Adipocyte (in vitro differentiated cells): ENCODE results near the gene IPPK.

Experiments
- DNase-seq: peaks from one replicate; pipeline ENCODE4 v3.0.0-alpha.2; 2015; ENCODE audit warnings: low read depth
- H3K27me3 ChIP-seq: replicated peaks from 2 replicates; pipeline ENCODE4 v1.7.0; 2013; ENCODE audit warnings: mild to moderate bottlenecking, low read length, moderate library complexity; ENCODE audit not compliant: control insufficient read depth, insufficient read depth
- H3K36me3 ChIP-seq: 2 replicates; pipeline ENCODE4 v1.7.0; 2013; ENCODE audit warnings: low read length, mild to moderate bottlenecking, moderate library complexity; ENCODE audit not compliant: control insufficient read depth, insufficient read depth, severe bottlenecking
- H3K4me1 ChIP-seq: 2 replicates; pipeline ENCODE4 v1.7.0; 2013; ENCODE audit warnings: mild to moderate bottlenecking, low read length, moderate library complexity; ENCODE audit not compliant: control insufficient read depth, insufficient read depth
- H3K4me3 ChIP-seq: 2 replicates; pipeline ENCODE4 v1.7.0; 2013; ENCODE audit warnings: mild to moderate bottlenecking, low read length, moderate library complexity
- H3K9ac ChIP-seq: 2 replicates; pipeline ENCODE4 v1.7.0; 2013; ENCODE audit warnings: mild to moderate bottlenecking, low read length, moderate library complexity
- H3K9me3 ChIP-seq: 2 replicates; pipeline ENCODE4 v1.7.0; 2013; ENCODE audit warnings: mild to moderate bottlenecking, low read length, moderate library complexity; ENCODE audit not compliant: control insufficient read depth

The IPPK gene

GRCh38 chr9:92712767-92713166 is 42.8 kb upstream of the IPPK start:
- Histone ChIP-seq H3K36me3 (peaks cover 73% of the 10 kb centered on the region), H3K4me3 (no peak overlapping the region), H3K9me3 (no peaks in the 10 kb centered on the region), H3K27me3 (no peaks in the 10 kb centered on the region), H3K4me1 (peaks cover 13% of the 10 kb centered on the region), H3K9ac (no peak overlapping the region)
- DNase-seq = no peak

- Histone ChIP-seq H3K4me1 (peaks cover 13% of the 10 kb centered on the region), H3K9me3 (no peaks in the 10 kb centered on the region), H3K9ac (no peak overlapping the region), H3K27me3 (no peaks in the 10 kb centered on the region), H3K4me3 (no peak overlapping the region), H3K36me3 (peaks cover 64% of the 10 kb centered on the region)
- DNase-seq = no peak
Observed at GRCh38 chr9:92711844-92712243, 41.9 kb upstream of the IPPK start.

GRCh38 chr9:92711146-92711545 is 41.2 kb upstream of the IPPK start:
- Histone ChIP-seq H3K36me3 (peaks cover 61% of the 10 kb centered on the region), H3K4me1 (peaks cover 10% of the 10 kb centered on the region), H3K9ac (no peak overlapping the region), H3K9me3 (no peaks in the 10 kb centered on the region), H3K4me3 (no peak overlapping the region), H3K27me3 (no peaks in the 10 kb centered on the region)
- no peak for DNase-seq

- H3K4me1 ChIP-seq = peaks cover 2% of the 10 kb centered on the region
- no peak overlapping the region for H3K4me3 ChIP-seq
- H3K9me3 ChIP-seq = no peaks in the 10 kb centered on the region
- H3K9ac ChIP-seq = no peak overlapping the region
- peaks cover 61% of the 10 kb centered on the region for H3K36me3 ChIP-seq
- no peak for DNase-seq
- H3K27me3 ChIP-seq = no peaks in the 10 kb centered on the region
Observed at GRCh38 chr9:92710368-92710767, 40.4 kb upstream of the IPPK start.

- H3K4me1 ChIP-seq = no peaks in the 10 kb centered on the region
- H3K9me3 ChIP-seq = no peaks in the 10 kb centered on the region
- H3K27me3 ChIP-seq = no peaks in the 10 kb centered on the region
- no peak overlapping the region for H3K4me3 ChIP-seq
- peaks cover 57% of the 10 kb centered on the region for H3K36me3 ChIP-seq
- no peak overlapping the region for H3K9ac ChIP-seq
- no peak for DNase-seq
Observed at GRCh38 chr9:92709954-92710353, 40.0 kb upstream of the IPPK start.

- H3K27me3 ChIP-seq = no peaks in the 10 kb centered on the region
Observed at GRCh38 chr9:92709240-92709639, 39.3 kb upstream of the IPPK start.

GRCh38 chr9:92707530-92707929 is 37.6 kb upstream of the IPPK start:
- no peak for DNase-seq
- H3K9me3 ChIP-seq = no peaks in the 10 kb centered on the region
- no peak overlapping the region for H3K4me3 ChIP-seq
- no peaks in the 10 kb centered on the region for H3K4me1 ChIP-seq
- H3K27me3 ChIP-seq = no peaks in the 10 kb centered on the region
- peaks cover 33% of the 10 kb centered on the region for H3K36me3 ChIP-seq
- no peak overlapping the region for H3K9ac ChIP-seq

More at GRCh38 chr9:92709240-92709639, 39.3 kb upstream of the IPPK start:
- no peak for DNase-seq
- Histone ChIP-seq H3K36me3 (peaks cover 50% of the 10 kb centered on the region), H3K4me3 (no peak overlapping the region), H3K4me1 (no peaks in the 10 kb centered on the region), H3K9ac (no peak overlapping the region), H3K9me3 (no peaks in the 10 kb centered on the region)

GRCh38 chr9:92706218-92706940 is 36.4 kb upstream of the IPPK start:
- Histone ChIP-seq H3K9me3 (no peaks in the 10 kb centered on the region), H3K4me1 (no peaks in the 10 kb centered on the region), H3K4me3 (no peak overlapping the region), H3K9ac (no peak overlapping the region), H3K27me3 (no peaks in the 10 kb centered on the region), H3K36me3 (peaks cover 22% of the 10 kb centered on the region)
- no peak for DNase-seq

GRCh38 chr9:92704528-92704927 is 34.6 kb upstream of the IPPK start:
- Histone ChIP-seq H3K27me3 (no peaks in the 10 kb centered on the region), H3K4me1 (no peaks in the 10 kb centered on the region), H3K4me3 (no peak overlapping the region), H3K9me3 (no peaks in the 10 kb centered on the region), H3K9ac (no peak overlapping the region), H3K36me3 (peaks cover 4% of the 10 kb centered on the region)
- no peak for DNase-seq

- Histone ChIP-seq H3K4me1 (no peaks in the 10 kb centered on the region), H3K9ac (no peak overlapping the region), H3K4me3 (no peak overlapping the region), H3K27me3 (no peaks in the 10 kb centered on the region), H3K36me3 (no peaks in the 10 kb centered on the region), H3K9me3 (peaks cover 31% of the 10 kb centered on the region)
- DNase-seq = no peak
Observed at GRCh38 chr9:92696619-92697018, 26.7 kb upstream of the IPPK start.

- no peak for DNase-seq
- H3K27me3 ChIP-seq = no peaks in the 10 kb centered on the region
- H3K9ac ChIP-seq = no peak overlapping the region
- no peaks in the 10 kb centered on the region for H3K4me1 ChIP-seq
- peaks cover 15% of the 10 kb centered on the region for H3K9me3 ChIP-seq
- H3K4me3 ChIP-seq = no peak overlapping the region
- H3K36me3 ChIP-seq = no peaks in the 10 kb centered on the region
Observed at GRCh38 chr9:92686954-92687353, 17.0 kb upstream of the IPPK start.

- H3K9me3 ChIP-seq = no peaks in the 10 kb centered on the region
- no peaks in the 10 kb centered on the region for H3K36me3 ChIP-seq
- DNase-seq = no peak
- H3K27me3 ChIP-seq = no peaks in the 10 kb centered on the region
- H3K4me1 ChIP-seq = peaks cover 11% of the 10 kb centered on the region
- no peak overlapping the region for H3K4me3 ChIP-seq
- no peak overlapping the region for H3K9ac ChIP-seq
Observed at GRCh38 chr9:92685022-92685421, 15.1 kb upstream of the IPPK start.
